Esophagus (tissue), 2 donors: Measurements from ENCODE around the gene MMP11. TPM values are rescaled to one million over a fixed set of nuclear protein-coding genes. Genes with fewer than 3 reads are reported as not detected.

Source experiments
- H3K27ac ChIP-seq, 2 donors: one replicate each; pipeline ENCODE4 v1.5.1; 2013; ENCODE audit warnings: low read depth in 2 of 2, mild to moderate bottlenecking in 2 of 2, inconsistent platforms in 1 of 2, low read length in 1 of 2, moderate library complexity in 1 of 2
- H3K27me3 ChIP-seq, 2 donors: one replicate each; pipeline ENCODE4 v1.6.1; 2013; ENCODE audit warnings: low read length in 2 of 2, control low read depth in 1 of 2, mild to moderate bottlenecking in 1 of 2; ENCODE audit not compliant: insufficient read depth in 2 of 2, control insufficient read depth in 1 of 2
- H3K36me3 ChIP-seq, 2 donors: one replicate each; pipeline ENCODE4 v1.6.1; 2013; ENCODE audit warnings: low read length in 1 of 2; ENCODE audit not compliant: control insufficient read depth in 2 of 2, insufficient read depth in 2 of 2
- H3K4me1 ChIP-seq, 2 donors: one replicate each; pipeline ENCODE4 v1.6.1; 2013; ENCODE audit warnings: low read length in 1 of 2; ENCODE audit not compliant: control insufficient read depth in 2 of 2, insufficient read depth in 2 of 2
- H3K4me3 ChIP-seq, 2 donors: one replicate each; pipeline ENCODE4 v1.5.1; 2013; ENCODE audit warnings: low read length in 2 of 2, mild to moderate bottlenecking in 2 of 2, low read depth in 1 of 2, moderate library complexity in 1 of 2
- H3K9me3 ChIP-seq, 2 donors: one replicate each; pipeline ENCODE4 v1.6.1; 2013; ENCODE audit warnings: mild to moderate bottlenecking in 2 of 2, low read depth in 1 of 2, low read length in 1 of 2, moderate library complexity in 1 of 2; ENCODE audit not compliant: control insufficient read depth in 2 of 2, insufficient read depth in 1 of 2
- WGBS, 2 donors: extraction: QIAGEN DNeasy Blood & Tissue Kit; methylation state at CpG; one replicate each; pipeline ENCODE4 v1.1.7; 2013; 5-methylcytosine and 5-hydroxymethylcytosine counted together
- polyA plus RNA-seq, 2 donors: library from polyadenylated mRNA; stranded (reverse); fragments of 200-250 nt; gene quantifications; one replicate each; pipeline ENCODE4 v1.2.3, GENCODE V29; 2013
- donor health status: healthy with polysubstance abuse.
- donor health status: Bipolar disorder and iron deficiency.

MMP11 gene
- polyA plus RNA-seq, 2 donors: 0.49 to 0.53 TPM

- H3K9me3 ChIP-seq: no peaks in the 10 kb centered on the region
- no peak overlapping the region for H3K4me3 ChIP-seq
- H3K27ac ChIP-seq: no peak overlapping the region
- H3K27me3 ChIP-seq: no peaks in the 10 kb centered on the region
- 85 to 92% methylated on average over 13 of the region's 13 CpGs for WGBS, 2 donors
- peaks cover 0 to 3% of the 10 kb centered on the region in 2 donors for H3K4me1 ChIP-seq
- peaks cover 18 to 68% of the 10 kb centered on the region in 2 donors for H3K36me3 ChIP-seq
Measured at GRCh38 chr22:23824476-23825245, 52.0 kb downstream of the MMP11 start.

GRCh38 chr22:23825246-23825905 is 52.7 kb downstream of the MMP11 start:
- H3K27me3 ChIP-seq: no peaks in the 10 kb centered on the region
- 88 to 96% methylated on average over 12 of the region's 12 CpGs for WGBS, 2 donors
- peaks cover 0 to 3% of the 10 kb centered on the region in 2 donors for H3K4me1 ChIP-seq
- H3K36me3 ChIP-seq: peaks cover 18 to 68% of the 10 kb centered on the region in 2 donors
- no peak overlapping the region for H3K27ac ChIP-seq
- no peaks in the 10 kb centered on the region for H3K9me3 ChIP-seq
- H3K4me3 ChIP-seq: no peak overlapping the region

GRCh38 chr22:23826510-23827350 is 54.1 kb downstream of the MMP11 start:
- Histone ChIP-seq H3K9me3 (no peaks in the 10 kb centered on the region), H3K27ac (no peak overlapping the region), H3K27me3 (no peaks in the 10 kb centered on the region), H3K4me1 (peaks cover 1 to 3% of the 10 kb centered on the region in 2 donors), H3K4me3 (no peak overlapping the region), H3K36me3 (peaks cover 18 to 70% of the 10 kb centered on the region in 2 donors)
- WGBS, 2 donors: 86% methylated on average over 15 of the region's 15 CpGs

GRCh38 chr22:23827351-23827995 is 54.8 kb downstream of the MMP11 start:
- 87 to 91% methylated on average over 11 of the region's 11 CpGs for WGBS, 2 donors
- Histone ChIP-seq H3K36me3 (peaks cover 18 to 69% of the 10 kb centered on the region in 2 donors), H3K27me3 (no peaks in the 10 kb centered on the region), H3K4me3 (no peak overlapping the region), H3K4me1 (peaks cover 2 to 3% of the 10 kb centered on the region in 2 donors), H3K27ac (no peak overlapping the region), H3K9me3 (no peaks in the 10 kb centered on the region)

GRCh38 chr22:23828800-23829680 is 56.4 kb downstream of the MMP11 start:
- no peaks in the 10 kb centered on the region for H3K27me3 ChIP-seq
- H3K27ac ChIP-seq: no peak overlapping the region
- 91 to 92% methylated on average over 10 of the region's 10 CpGs for WGBS, 2 donors
- H3K9me3 ChIP-seq: no peaks in the 10 kb centered on the region
- H3K4me3 ChIP-seq: no peak overlapping the region
- H3K4me1 ChIP-seq: peaks cover 2 to 3% of the 10 kb centered on the region in 2 donors
- peaks cover 26 to 72% of the 10 kb centered on the region in 2 donors for H3K36me3 ChIP-seq

GRCh38 chr22:23829845-23830372 is 57.3 kb downstream of the MMP11 start:
- Histone ChIP-seq H3K36me3 (peaks cover 24 to 69% of the 10 kb centered on the region in 2 donors), H3K4me3 (no peak overlapping the region), H3K9me3 (no peaks in the 10 kb centered on the region), H3K4me1 (peaks cover 2 to 3% of the 10 kb centered on the region in 2 donors), H3K27ac (no peak overlapping the region), H3K27me3 (no peaks in the 10 kb centered on the region)
- WGBS, 2 donors: 72 to 76% methylated on average over 7 of the region's 7 CpGs

- Histone ChIP-seq H3K4me3 (no peak overlapping the region), H3K36me3 (peaks cover 24 to 65% of the 10 kb centered on the region in 2 donors), H3K9me3 (no peaks in the 10 kb centered on the region), H3K4me1 (peaks cover 2 to 3% of the 10 kb centered on the region in 2 donors), H3K27ac (no peak overlapping the region), H3K27me3 (no peaks in the 10 kb centered on the region)
- 84 to 91% methylated on average over 8 of the region's 8 CpGs for WGBS, 2 donors
Measured at GRCh38 chr22:23831261-23831660, 58.6 kb downstream of the MMP11 start.

- no peaks in the 10 kb centered on the region for H3K9me3 ChIP-seq
- no peaks in the 10 kb centered on the region for H3K27me3 ChIP-seq
- 84 to 90% methylated on average over 10 of the region's 10 CpGs for WGBS, 2 donors
- H3K4me3 ChIP-seq: no peak overlapping the region
- peaks cover 24 to 61% of the 10 kb centered on the region in 2 donors for H3K36me3 ChIP-seq
- peaks cover 2 to 3% of the 10 kb centered on the region in 2 donors for H3K4me1 ChIP-seq
- H3K27ac ChIP-seq: no peak overlapping the region
Measured at GRCh38 chr22:23831781-23832180, 59.1 kb downstream of the MMP11 start.
